GM21367 (cell line): Measurements from ENCODE around the gene ERCC2.

Experiments used
- ATAC-seq: cut with Tn5 transposase; IDR thresholded peaks from one replicate; pipeline ENCODE4 v1.9.1; 2021; ENCODE audit not compliant: unreplicated experiment

The ERCC2 gene

GRCh38 chr19:45306040-45306439 is 64.3 kb downstream of the ERCC2 start:
- ATAC-seq = no peak

GRCh38 chr19:45305421-45305820 is 65.0 kb downstream of the ERCC2 start:
- no peak for ATAC-seq

- ATAC-seq = no peak
Observed at GRCh38 chr19:45305007-45305406, 65.4 kb downstream of the ERCC2 start.

- ATAC-seq = no peak
Observed at GRCh38 chr19:45304141-45304926, 66.0 kb downstream of the ERCC2 start.

GRCh38 chr19:45303269-45304060 is 66.9 kb downstream of the ERCC2 start:
- ATAC-seq = no peak

GRCh38 chr19:45302416-45302815 is 68.0 kb downstream of the ERCC2 start:
- ATAC-seq = no peak
